GM18861 (cell line): ENCODE data around the gene SUSD2.
"Not testable (repeated sequence)": the region's sequence is repeated elsewhere in the genome, so short reads cannot be mapped to it uniquely, and the experiment has no call there.

Source experiments
- ATAC-seq: cut with Tn5 transposase; IDR thresholded peaks from one replicate; pipeline ENCODE4 v1.9.1; 2021; ENCODE audit not compliant: unreplicated experiment

SUSD2 gene

DNA sequence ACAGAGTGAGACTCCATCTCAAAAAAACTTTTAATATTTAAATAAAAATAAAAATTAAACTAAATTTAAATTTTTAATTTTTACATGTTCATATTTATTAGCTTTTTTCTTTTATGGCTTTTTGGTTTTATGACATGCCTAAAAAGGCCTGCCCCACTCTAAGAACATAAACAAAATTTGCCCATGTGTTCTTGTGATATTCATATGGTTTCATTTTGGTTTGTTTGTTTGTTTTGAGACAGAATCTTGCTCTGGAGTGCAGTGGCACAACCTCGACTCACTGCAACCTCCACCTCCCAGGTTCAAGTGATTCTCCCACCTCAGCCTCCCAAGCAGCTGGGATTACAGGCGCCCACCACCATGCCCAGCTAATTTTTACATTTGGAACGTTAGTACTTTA is 27.7 kb downstream of the SUSD2 start:
- ATAC-seq = no peak

DNA sequence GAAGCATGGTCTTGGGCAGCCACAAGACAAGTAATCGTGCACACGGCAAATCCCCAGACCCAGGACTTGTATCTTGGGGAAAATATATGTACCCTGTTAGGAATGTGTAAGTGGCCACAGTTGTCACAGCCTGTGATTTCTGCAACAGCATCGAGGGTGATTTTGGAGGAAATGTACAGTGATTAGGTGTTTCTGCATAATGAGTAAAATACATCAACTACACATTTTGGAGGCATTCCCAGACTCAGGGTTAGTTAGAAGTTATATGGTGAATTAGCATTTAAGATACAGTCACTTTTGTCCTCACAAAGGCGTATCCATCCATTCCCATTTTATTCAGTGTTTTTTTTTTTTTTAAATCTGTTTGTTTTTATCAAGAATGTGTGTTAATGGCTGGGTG is 28.4 kb downstream of the SUSD2 start:
- ATAC-seq = no peak

DNA sequence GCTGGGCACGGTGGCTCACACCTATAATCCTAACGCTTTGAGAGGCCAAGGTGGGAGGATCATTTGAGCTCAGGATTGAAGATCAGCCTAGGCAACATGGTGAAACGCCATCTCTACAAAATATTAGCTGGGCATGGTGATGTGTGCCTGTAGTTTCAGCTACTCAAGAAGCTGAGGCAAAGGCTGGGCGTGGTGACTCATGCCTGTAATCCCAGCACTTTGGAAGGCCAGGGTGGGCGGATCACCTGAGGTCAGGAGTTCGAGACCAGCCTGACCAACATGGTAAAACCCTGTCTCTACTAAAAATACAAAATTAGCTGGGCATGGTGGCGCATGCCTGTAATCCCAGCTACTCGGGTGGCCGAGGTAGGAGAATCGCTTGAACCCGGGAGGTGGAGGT is 29.1 kb downstream of the SUSD2 start:
- ATAC-seq = not testable (repeated sequence)

DNA sequence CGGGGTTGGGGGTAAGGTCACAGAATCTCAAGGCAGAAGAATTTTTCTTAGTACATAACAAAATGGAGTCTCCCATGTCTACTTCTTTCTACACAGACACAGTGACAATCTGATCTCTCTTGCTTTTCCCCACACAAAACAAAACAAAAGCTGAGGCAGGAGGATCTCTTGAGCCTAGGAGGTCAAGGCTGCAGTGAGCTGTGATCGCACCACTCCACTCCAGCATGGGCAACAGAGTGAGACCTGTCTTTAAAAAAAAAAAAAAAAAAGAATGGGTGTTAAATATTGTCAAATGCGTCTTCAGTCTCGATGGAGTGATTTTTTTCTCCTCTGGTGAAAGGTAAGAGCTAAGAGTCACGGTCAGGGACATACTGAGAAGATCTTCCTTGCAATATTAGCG is 30.4 kb downstream of the SUSD2 start:
- ATAC-seq = not testable (repeated sequence)

DNA sequence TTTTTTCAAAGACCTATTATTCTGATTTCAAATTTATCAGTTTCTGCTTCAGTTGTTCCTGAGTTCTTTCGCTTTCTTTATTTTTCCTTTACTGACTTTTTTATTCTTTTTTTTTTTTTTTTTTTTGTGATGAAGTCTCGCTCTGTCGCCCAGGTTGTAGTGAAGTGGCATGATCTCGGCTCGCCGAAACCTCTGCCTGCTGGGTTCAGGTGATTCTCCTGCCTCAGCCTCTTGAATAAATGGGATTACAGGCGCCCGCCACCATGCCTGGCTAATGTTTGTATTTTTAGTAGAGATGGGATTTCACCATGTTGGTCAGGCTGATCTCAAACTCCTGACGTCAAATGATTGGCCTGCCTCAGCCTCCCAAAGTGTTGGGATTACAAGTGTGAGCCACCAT is 31.8 kb downstream of the SUSD2 start:
- ATAC-seq = not testable (repeated sequence)

DNA sequence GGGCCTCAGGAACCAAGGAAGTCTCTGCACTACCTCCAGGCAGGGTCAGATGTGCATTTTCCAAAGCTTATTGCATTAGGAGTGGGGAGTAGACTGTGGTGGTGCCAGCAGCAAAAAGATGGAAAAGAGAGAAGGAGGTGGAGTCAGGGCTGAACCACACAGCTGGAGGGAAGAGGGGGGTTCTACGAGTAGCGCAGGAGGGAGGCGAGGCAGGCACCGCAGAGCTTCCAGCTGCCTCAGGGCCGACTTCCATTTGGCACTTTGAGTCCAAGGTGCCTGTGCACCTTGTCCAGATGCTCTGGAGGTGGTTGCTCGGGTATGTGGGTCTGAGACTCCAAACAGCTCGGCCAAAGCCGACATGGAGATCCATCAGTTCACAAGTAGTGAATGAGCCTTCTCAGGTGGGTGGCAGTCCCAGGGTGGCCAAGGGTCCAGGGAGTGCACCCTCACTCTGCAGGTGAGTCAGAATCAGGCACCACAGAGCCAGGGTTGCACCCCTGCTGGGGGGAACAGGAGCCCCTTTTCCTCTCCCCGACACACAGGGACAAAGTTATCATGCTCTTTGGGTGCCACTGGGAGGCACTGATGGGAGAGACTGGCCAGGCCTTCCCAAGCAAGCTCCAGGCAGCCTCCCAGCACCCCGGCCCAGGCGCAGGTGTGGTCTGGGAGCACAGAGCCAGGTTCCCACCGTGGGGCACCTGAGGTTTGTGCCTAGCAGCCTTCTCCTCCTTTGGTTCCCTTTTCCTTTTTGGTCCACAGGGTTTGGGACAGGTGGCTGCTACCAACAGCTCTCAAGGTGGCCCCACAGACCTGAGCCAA is 33.4 kb downstream of the SUSD2 start:
- no peak for ATAC-seq

DNA sequence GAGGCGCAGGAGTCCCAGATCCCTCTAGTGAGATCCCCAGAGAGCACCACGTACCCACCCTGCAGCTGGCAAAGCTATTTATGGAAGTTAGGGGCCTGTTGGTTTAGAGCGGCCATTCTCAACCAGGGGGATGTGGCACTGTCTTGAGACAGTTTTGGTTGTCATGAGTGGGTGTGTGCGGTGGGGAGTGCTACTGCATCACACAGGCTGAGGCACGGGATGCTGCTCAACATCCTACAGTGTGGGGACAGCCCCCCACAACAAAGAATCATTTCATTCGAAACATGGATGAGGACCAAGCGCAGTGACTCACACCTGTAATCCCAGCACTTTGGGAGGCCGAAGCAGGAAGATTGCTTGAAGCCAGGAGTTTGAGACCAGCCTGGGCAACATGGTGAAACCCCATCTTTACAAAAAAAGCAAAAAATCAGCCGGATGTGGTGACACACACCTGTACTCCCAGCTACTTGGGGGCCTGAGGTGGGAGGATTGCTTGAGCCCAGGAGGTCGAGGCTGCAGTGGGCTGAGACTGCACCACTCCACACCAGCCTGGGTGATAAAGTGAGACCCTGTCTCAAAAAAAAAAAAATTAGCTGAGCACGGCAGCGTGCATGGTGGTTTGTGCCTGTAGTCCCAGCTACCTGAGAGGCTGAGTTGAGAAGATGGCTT is 35.4 kb downstream of the SUSD2 start:
- no peak for ATAC-seq

DNA sequence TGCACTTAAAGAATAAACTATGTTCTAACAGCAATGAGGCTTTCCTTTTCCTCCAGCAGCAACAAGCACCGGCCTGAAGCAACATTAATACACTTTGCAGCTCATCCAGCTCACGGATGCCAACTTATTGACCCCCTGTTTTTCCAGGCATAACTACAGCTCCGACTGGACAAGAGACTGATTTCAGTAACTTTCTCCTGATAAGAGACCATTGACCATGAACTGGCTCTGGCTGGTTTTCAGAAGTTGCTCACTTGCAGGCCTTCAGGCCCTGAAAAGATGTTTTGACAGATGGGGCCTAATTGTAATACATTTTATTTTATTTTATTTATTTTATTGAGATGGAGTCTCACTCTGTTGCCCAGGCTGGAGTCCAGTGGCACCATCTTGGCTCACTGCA is 36.1 kb downstream of the SUSD2 start:
- ATAC-seq = no peak

DNA sequence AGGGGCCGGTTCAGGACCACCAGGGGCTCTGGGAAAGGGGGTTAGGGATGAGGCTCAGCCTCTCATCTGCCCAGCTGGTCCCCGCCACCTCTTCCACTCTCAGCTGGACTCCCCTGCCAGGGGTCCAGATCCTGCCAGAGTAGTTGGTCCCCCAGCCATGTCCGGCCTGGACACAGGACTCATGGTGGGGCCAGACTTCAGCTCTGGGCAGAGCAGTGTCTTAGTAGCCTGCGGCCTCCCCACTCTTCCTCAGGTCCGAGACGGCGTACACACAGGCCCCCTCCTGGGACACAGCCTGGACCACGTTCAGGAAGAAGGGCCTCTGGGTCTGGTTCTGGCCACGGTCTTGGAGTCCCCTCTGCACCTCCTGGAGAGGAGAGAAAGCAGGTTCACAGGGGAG is 38.5 kb downstream of the SUSD2 start:
- no peak for ATAC-seq

DNA sequence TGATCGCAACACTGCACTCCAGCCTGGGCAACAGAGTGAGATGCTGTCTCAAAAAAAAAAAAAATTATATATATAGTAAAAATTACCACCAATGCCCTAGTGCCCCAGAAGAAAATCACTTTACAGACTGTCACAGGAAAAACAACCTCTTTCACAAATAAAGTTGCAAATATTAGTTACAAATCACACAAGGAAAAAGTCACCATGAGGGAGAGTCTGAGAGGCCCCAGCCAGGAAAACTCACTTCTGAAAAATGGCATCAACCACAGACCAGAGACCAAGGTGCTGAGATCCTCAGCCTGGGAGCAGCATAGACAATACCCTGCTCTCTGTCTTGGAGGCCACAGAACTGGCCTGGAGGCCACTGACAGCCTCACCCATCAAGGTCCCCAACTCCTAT is 43.2 kb downstream of the SUSD2 start:
- ATAC-seq = no peak

DNA sequence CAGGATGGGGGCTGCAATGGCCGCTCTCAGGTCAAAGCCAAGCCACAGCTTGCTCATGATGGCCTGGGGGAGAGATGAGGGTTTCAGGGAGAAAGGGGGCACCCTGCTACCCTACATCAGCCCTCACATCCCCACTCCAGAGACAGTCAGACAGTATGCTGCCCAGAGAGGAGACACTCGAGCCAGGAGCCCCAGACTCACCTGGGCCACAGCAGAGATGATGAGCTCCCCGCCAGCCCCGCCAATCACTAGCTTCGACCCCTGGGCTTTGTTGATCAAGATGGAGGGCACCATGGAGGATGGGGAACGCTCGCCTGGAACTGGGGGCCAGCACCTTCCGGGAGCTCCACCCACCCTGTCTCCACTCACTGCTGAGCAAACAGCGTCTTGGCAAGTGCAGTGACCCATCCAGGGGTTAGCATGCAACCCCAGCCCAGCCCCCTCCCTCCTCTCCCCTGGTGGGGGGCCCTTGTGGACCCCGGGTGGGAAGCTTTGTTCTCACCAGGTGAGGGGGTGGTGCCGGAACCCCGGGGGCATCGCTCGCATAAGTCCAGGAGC is 43.8 kb downstream of the SUSD2 start:
- ATAC-seq = no peak

DNA sequence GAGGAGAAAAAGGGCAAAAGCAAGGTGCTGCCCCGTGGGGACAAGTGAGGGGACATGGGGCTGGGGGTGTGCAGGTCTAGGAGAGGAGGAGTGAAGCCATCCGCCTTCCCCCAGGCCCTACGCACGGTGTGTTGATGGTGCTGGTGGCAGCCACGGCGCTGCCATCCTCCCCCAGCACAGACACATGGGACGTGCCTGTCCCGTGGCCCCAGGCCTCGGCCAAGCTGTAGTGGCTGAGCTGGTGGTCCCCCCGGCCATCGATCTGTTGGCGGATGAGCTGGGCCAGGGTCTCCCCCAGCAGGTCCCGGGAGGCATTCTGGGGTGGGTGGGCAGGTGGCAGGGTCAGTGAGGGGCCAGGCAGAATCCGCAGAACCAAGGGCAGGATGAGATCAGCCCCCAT is 44.7 kb downstream of the SUSD2 start:
- no peak for ATAC-seq

DNA sequence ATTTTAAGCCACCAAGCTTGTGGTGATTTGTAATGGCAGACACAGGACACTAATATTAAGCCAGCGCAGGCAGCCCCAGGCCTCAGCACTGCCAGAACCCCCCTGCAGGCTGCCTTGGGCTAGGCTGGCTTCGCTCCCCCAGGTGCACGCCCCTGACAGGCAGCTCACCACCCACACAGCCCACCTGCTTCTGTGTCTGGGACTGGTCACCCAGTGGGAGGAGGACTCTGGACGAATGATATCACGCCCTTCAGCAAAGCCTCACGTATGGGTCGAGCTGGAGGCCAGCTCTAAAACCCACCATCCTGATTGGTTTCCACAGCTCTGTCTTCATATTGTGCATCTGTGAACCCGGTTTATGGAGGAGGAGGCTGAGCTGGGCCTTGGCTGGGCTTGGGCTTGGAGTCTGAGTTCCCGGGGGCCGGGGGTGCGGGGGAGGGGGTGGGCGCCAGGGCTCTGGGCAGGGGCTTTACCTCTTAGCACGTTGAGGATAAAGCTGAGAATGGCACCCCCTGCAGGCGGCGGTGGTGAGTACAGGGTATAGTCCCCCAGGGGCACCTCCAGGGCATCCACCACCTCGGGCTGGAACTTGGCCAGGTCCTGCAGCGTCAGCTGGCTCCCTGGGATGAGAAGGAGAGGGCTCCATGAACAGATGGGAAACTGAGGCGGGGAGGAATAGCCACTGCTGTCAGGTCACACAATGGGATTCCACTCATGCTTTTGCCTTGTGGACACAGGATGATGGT is 49.8 kb downstream of the SUSD2 start:
- no peak for ATAC-seq

DNA sequence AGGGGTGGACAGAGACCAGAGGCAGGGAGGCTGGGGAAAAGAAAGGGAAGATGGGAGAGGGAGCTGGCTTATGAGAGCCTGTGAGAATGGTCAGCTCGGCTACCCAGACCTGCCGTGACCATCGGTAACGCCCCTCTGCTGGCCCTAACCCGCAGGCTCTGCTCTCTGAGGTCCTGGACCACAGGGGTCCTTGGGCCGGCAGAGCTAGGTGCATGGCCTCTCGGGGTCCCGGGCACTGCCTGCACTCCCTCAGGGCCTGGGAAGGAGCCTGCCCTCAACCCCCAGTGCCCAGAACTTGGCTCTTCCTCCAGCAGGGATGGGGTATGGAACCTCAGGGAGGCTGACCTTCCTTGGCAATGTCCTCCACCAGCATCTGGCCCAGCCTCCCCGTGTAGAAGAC is 50.4 kb downstream of the SUSD2 start:
- ATAC-seq = no peak

DNA sequence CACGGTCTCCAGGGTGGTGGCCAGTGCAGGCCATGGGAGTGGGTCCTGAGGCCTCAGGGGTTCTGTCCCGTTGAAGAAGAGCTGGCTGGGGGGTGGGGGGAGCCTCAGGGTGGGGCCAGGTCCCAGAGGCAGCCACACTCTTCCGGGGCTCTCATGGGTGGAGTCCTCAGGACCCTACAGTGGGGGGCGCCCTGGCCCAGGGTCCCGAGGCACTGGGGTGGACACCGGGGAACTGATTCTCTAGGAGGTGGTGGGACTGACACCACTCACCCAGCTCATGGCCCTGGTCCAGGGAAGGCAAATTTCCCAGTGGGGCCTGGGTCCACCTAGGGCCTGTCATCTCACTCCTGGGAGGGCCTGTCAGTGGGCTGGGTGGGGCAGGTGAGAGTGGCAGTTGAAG is 50.8 kb downstream of the SUSD2 start:
- ATAC-seq = no peak

DNA sequence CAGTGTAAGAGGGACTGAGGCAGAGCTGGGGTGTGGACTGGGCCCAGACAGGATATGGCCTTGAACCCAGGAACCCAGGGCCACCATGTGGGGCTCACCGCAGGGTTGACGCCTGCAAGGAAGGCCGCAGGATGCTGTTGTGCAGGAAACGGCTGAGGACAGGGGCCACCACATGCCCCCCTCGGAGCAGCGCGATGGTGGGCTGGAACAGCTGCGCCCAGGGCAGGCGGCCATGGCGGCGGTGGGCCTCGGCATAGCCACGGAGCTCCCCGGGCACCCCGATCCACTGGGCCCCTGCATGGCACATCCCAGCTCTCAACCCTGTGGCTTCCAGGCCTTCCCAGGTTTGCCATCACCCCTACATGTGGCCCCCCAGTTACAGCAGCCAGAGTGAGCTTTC is 51.4 kb downstream of the SUSD2 start:
- ATAC-seq = no peak

DNA sequence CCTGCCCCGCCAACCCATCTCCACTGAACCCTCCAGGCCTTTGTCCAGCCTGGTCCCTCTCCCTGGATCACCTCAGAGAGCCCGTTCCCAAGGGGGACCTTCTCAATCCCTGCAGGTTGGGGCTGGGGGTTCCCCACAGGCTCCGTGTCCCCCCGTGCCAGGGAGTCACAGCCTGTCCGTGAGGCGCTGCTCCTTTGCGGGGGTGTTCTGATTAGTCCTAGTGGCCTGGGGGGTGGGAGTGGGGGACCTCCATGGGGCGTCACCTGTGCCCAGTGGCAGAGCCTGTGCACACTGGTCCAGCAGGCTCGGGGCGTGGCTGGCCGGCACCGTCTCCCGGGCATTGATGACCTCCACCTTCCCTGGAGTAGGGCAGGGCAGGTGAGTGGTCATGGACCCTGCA is 51.9 kb downstream of the SUSD2 start:
- ATAC-seq = no peak

DNA sequence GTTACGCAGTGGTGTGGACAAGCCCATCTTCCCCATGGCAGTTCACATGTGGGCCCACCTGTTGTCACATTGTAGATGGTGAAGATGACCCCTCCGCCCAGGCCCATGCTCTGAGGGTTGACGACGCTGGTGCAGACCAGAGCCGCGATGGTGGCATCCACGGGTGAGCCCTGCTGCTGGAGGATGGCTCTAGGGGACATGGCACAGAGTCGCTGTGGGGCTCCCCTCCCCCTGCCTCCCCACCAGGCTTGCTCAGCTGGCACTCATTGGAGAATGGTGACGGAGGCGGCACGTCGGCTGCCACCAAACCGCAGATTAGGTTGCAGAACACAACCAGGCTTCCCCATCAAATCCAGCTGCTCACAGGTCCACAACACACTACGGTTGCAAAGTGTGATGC is 52.5 kb downstream of the SUSD2 start:
- ATAC-seq = no peak

DNA sequence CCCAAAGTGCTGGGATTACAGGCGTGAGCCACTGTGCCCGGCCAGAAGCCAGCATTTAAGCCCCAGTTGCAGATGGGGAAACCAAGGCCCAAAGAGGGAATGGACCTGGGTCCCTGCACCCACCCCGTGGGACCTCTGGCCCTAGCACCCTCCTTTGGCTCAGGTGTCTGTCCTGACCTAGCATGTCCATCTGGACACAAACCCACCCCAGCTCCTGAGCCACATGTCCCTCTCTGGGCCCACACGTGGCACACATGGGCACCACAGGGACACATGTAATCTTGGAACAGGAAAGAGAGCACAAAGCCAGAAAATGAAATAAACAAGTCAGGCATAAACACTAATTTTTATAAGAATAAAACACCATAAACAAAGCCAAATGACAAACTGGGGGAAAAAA is 54.0 kb downstream of the SUSD2 start:
- ATAC-seq = no peak

DNA sequence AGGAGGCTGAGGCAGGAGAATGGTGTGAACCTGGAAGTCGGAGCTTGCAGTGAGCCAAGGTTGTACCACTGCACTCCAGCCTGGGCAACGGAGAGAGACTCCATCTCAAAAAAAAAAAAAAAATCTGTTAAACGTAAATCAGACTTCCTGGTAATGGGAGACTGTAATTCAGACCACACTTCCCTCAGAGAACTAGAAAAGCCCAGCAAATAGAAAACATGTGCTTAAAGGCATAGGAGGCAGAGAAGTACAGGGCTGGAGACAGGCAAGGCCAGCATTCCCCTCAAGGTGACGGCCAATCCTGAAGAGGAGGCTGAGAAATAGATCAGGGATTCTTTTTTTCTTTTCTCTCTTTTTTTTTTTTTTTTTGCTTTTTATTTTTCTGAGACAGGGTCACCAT is 55.4 kb downstream of the SUSD2 start:
- ATAC-seq = no peak

DNA sequence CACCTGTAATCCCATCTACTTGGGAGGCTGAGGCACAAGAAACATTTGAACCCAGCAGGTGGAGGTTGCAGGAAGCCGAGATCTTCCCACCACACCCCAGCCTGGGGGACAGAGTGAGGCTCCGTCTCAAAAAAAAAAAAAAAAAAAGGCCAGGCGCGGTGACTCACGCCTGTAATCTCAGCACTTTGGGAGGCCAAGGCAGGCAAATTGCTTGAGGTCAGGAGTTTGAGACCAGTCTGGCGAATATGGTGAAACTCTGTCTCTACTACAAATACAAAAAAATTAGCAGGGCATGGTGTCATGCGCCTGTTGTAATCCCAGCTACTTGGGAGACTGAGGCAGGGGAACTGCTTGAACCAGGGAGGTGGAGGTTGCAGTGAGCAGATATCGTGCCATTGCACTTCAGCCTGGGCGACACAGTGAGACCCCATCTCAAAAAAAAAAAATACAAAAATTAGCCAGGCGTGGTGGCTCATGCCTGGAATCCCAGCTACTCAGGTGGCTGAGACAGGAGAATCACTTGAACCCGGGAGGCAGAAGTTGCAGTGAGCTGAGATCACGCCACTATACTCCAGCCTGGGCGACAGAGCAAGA is 56.9 kb downstream of the SUSD2 start:
- ATAC-seq = not testable (repeated sequence)
